Stimulated activated naive CD8-positive, alpha-beta T cell treated with anti-CD3 and anti-CD28 coated beads, Interleukin-15, Interleukin-2, amounts not matched to agents 100 ng/mL and 50 ng/mL, for 24 hours (primary cell): Measurements from ENCODE around the gene POLR2B.

Experiments used
- H3K27ac Mint-ChIP-seq: one replicate; pipeline ENCODE4 v1.8.0; 2021; ENCODE audit warnings: mild to moderate bottlenecking, mixed read lengths
- H3K27me3 Mint-ChIP-seq: one replicate; pipeline ENCODE4 v1.8.0; 2021; ENCODE audit warnings: mixed read lengths
- H3K36me3 Mint-ChIP-seq: one replicate; pipeline ENCODE4 v1.8.0; 2021; ENCODE audit warnings: low read depth, mixed read lengths
- H3K4me1 Mint-ChIP-seq: one replicate; pipeline ENCODE4 v1.8.0; 2021; ENCODE audit warnings: low read depth, mixed read lengths
- H3K4me3 Mint-ChIP-seq: one replicate; pipeline ENCODE4 v1.8.0; 2021; ENCODE audit warnings: mild to moderate bottlenecking, mixed read lengths
- H3K9me3 Mint-ChIP-seq: one replicate; pipeline ENCODE4 v1.8.0; 2021; ENCODE audit warnings: mixed read lengths

POLR2B gene

DNA sequence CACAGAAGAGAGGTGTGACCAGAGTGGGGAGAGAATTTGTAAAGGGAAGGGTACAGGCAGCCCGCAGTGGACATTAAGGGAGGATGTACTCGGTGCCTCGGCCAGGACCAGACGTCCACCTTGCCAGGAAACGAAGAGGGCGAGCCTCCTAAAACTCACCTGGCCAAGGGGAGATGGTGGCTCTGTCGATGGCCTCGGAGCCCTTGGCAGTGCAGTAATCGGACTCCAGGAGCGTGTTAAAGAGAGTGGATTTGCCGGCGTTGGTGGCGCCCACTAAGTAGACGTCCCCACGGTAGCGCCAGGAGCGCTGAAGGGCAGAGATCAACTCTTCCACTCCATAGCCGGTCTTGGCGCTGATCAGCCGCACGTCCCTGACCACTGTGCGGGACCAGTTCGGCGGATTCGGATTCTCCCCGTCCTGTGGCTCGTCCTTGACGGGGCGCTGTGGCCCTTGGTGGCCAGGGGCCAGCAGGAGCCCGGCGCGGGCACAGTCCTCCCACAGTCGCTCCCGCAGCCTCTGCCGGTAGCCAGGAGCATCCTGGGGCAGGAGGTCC is 2.3 kb upstream of the POLR2B start:
- Mint-ChIP-seq H3K27me3 (no peaks in the 10 kb centered on the region), H3K4me1 (peaks cover 65% of the 10 kb centered on the region), H3K4me3 (peak overlapping the region; percentile 99), H3K9me3 (peaks cover 10% of the 10 kb centered on the region), H3K36me3 (peaks cover 60% of the 10 kb centered on the region), H3K27ac (peak overlapping the region; percentile 70)

DNA sequence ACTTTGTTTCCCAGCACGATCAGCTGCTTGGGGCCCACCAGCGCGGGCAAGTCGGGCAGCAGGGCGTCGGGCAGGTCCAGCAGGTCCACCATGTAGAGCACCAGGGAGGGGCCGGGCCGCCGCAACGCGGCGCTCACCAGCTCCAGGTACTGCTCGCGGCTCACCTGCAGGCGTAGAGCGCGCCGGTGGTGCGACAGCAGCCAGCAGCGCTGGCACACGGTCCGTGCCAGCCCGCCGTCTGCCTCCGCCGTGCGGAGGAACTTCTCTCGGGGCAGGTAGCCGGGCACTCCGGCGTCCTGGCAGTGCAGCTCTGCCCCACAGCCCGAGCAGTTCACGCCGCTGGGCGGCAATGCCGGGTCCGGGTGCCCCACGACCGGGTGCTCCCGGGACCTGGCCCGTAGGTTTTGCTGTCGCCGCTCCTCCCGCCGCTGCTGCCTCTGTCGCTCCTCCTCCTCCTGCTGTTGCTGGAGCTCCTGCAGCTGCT is 1.8 kb upstream of the POLR2B start:
- Mint-ChIP-seq H3K9me3 (peaks cover 10% of the 10 kb centered on the region), H3K36me3 (peaks cover 60% of the 10 kb centered on the region), H3K4me1 (peaks cover 65% of the 10 kb centered on the region), H3K27me3 (no peaks in the 10 kb centered on the region), H3K27ac (peak overlapping the region; percentile 99), H3K4me3 (peak overlapping the region; percentile 99)

DNA sequence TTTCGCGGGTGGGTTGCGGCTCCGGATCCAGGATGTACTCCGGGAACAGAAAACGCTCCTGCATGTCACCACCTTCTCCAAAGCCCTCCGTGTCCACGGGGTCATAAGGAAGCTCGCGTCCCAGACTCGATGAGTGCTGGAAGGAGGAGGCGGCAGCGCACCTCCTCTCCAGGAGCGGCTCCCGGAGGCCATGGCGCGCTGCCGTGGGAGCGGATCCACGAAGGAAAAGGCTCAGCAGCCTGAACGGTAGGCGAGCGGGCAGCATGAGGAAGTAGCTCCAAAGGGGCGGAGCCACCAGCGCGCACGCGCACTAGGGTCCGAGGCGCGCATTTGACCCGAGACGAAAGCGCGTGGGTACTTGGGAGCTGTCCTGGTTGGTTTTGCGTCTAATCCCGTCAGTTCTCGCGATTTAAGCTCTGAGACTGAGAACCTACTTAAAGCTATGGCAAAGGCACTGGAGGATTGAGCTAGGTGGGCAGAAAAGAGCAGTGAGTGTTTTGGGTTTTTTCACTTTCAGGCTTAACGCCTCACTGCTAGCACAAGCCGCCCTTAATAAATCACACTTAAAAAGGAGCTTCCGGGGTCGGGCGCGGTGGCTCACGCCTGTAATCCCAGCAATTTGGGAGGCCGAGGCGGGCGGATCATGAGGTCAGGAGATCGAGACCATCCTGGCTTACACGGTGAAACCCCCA is 1.2 kb upstream of the POLR2B start, which contains the start of gene NOA1:
TSS of gene NOA1 (minus strand) at position 286 of the 692 bp plus-strand sequence. CDS start at position 265, 21 bp downstream.
- Mint-ChIP-seq H3K4me1 (peaks cover 64% of the 10 kb centered on the region), H3K4me3 (peak within 1 kb of the TSS; percentile 99), H3K9me3 (peaks cover 10% of the 10 kb centered on the region), H3K27ac (peak within 1 kb of the TSS; percentile 99), H3K27me3 (no peaks in the 10 kb centered on the region), H3K36me3 (peaks cover 57% of the 10 kb centered on the region)

DNA sequence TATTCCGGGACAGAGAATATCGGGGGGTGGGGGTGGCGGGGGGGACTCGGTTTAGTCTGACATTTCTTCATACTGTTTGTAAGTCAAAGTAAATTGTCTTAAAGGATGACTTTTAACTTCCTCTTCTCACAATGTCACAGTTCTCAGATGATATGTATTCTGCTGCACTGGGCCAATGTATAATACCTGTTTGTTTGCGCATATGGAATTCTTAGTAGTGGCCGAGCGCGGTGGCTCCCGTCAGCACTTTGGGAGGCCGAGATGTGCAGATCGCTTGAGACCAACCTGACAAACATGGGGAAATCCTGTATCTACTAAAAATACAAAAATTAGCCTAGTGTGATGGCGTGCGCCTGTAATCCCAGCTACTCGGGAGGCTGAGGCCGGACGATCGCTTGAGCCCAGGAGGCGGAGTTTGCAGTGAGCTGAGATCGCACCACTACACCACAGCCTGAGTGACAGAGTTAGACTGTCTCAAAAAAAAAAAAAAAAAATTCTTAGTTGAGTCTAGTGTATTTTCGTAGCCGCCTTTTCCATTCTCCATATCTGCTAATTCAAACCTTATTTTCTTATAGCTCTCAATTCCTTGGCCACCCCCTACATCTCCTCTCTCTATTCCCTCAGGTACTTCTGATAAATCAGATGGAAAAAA is 851 bp downstream of the POLR2B start:
- H3K27me3 Mint-ChIP-seq = no peaks in the 10 kb centered on the region
- H3K27ac Mint-ChIP-seq = peak overlapping the region; percentile 99
- no peaks in the 10 kb centered on the region for H3K9me3 Mint-ChIP-seq
- peaks cover 62% of the 10 kb centered on the region for H3K4me1 Mint-ChIP-seq
- H3K36me3 Mint-ChIP-seq = peaks cover 54% of the 10 kb centered on the region
- H3K4me3 Mint-ChIP-seq = peak overlapping the region; percentile 99

DNA sequence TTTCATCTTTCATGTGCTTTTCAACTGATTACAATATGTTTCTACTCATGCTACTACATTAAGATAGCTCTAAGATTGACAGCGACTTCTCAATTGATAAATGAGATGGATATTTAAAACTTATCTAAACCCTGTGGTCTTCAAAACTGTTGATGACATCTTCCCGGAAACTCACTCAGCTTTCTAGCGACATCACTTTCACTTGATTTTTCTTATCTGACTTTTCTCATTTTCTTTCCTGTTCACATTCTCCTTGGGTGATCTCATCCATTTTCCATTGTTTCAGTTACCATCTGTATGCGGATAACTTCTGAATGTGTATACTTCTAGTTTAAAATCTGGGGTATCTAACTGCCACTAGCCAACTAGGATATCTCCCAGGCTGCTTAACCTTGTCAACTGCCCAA is 3.1 kb downstream of the POLR2B start:
- Mint-ChIP-seq H3K27ac (peak overlapping the region; percentile 83), H3K36me3 (peaks cover 58% of the 10 kb centered on the region), H3K27me3 (no peaks in the 10 kb centered on the region), H3K9me3 (no peaks in the 10 kb centered on the region), H3K4me3 (peak overlapping the region; percentile 99), H3K4me1 (peaks cover 52% of the 10 kb centered on the region)

DNA sequence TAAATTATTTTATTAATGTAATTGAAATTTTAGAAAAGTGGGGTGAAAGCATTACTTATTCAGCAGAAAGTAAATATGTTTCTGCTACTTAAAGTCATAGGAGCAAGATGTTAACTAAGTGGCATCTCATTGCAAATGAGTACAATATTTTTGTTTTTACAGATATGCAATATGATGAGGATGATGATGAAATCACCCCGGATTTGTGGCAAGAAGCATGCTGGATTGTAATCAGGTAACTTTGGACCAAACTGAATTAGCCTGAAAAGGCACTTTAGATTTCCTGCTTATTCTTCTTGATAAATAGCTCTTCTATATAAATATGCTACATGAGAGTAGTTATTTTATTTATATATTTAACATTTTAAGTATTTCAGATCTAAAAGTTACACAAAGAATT is 7.5 kb downstream of the POLR2B start:
- no peak overlapping the region for H3K4me3 Mint-ChIP-seq
- H3K27me3 Mint-ChIP-seq = no peaks in the 10 kb centered on the region
- H3K27ac Mint-ChIP-seq = no peak overlapping the region
- no peaks in the 10 kb centered on the region for H3K9me3 Mint-ChIP-seq
- H3K4me1 Mint-ChIP-seq = peaks cover 61% of the 10 kb centered on the region
- peaks cover 75% of the 10 kb centered on the region for H3K36me3 Mint-ChIP-seq

DNA sequence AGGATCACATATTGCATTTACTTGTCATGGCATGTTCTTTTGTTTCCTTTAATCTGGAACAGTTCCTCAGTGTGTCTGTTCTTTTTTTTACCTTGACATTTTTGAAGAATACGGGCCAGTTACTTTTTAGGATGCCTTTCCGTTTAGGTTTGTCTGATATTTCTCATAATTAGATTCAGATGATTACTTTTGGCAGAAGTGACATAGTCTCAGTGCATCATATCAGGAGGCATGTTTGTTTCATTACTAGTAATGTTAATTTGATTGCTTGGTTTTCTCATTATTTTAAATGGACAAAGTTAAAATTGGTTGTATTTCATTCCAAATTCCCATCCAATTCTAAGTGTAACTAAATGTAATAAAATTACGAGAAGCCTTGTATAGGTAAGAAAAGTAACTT is 8.3 kb downstream of the POLR2B start:
- H3K9me3 Mint-ChIP-seq = no peaks in the 10 kb centered on the region
- no peak overlapping the region for H3K27ac Mint-ChIP-seq
- no peaks in the 10 kb centered on the region for H3K27me3 Mint-ChIP-seq
- peaks cover 61% of the 10 kb centered on the region for H3K4me1 Mint-ChIP-seq
- no peak overlapping the region for H3K4me3 Mint-ChIP-seq
- peaks cover 75% of the 10 kb centered on the region for H3K36me3 Mint-ChIP-seq

DNA sequence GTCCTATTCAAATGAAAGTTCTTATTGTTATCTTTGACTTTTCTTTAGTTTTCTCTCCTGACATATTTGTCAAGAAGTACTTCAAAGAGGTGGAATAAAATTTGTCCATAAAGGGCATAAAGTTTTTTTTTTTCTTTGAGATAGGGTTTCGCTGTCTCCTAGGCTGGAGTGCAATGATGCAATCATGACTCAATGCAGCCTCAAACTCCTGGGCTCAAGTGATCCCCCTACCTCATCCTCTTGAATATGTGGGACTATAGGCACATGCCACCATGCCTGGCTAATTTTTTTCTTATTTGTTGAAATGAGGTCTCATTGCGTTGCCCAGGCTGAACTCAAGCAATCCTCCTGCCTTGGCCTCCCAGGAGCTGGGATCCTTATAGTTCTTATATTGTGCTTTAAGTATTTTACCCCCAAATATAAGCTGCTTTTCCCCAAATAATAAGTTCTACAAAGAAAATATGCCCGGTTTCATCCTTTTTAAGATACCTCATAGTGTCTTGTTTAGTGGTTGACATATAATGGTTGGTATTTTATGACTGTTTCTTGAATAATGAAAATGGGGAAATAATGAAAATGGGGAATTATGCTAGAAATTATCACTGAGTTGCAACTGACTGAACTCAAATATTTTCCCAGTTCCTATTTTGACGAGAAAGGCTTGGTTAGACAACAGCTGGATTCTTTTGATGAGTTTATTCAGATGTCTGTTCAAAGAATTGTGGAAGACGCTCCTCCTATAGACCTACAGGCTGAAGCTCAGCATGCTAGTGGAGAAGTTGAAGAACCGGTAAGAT is 11.6 kb downstream of the POLR2B start:
- peaks cover 40% of the 10 kb centered on the region for H3K4me1 Mint-ChIP-seq
- H3K4me3 Mint-ChIP-seq = no peak overlapping the region
- no peaks in the 10 kb centered on the region for H3K9me3 Mint-ChIP-seq
- peaks cover 86% of the 10 kb centered on the region for H3K36me3 Mint-ChIP-seq
- no peaks in the 10 kb centered on the region for H3K27me3 Mint-ChIP-seq
- H3K27ac Mint-ChIP-seq = peak overlapping the region; percentile 47

DNA sequence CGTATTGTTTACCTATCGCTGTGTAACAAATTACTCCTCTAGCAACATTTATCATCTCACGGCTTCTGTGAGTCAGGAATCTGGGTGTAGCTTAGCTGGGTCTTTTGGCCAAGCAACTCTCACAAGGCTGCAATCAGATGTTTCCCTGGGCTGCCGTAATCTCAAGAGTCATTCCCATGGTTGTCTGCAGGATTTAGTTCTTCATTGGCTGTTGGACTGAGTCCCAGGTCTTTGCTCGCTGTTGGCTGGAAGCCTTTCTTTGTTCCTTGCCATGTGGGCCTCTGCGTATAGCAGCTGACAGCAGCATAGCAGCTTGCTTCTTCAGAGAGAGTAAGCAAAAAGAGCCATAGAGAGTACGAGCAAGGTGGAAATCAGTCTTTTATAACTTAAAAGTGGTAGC is 16.8 kb downstream of the POLR2B start:
- Mint-ChIP-seq H3K4me3 (no peak overlapping the region), H3K27ac (no peak overlapping the region), H3K9me3 (no peaks in the 10 kb centered on the region), H3K4me1 (peaks cover 18% of the 10 kb centered on the region), H3K36me3 (peaks cover 81% of the 10 kb centered on the region), H3K27me3 (no peaks in the 10 kb centered on the region)

DNA sequence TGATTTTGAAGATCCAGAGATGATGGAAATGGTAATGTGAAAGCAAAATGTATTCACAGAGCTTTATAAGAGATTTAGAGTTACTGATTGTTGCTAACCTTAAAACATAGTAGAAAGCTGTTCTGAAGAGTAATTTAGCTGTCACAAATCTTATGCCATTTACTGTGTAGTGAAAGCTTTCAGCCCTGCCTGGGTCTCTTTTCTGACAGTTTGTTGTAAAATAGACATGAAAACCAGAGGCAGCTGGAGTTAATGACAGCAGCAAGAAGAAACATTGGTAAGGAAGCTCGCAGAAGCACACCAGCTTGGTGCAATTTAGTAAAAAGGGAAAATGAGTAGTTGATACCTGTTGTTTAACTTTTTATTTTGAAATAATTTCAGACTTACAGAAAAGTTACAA is 21.1 kb downstream of the POLR2B start:
- Mint-ChIP-seq H3K27ac (no peak overlapping the region), H3K36me3 (peaks cover 65% of the 10 kb centered on the region)

DNA sequence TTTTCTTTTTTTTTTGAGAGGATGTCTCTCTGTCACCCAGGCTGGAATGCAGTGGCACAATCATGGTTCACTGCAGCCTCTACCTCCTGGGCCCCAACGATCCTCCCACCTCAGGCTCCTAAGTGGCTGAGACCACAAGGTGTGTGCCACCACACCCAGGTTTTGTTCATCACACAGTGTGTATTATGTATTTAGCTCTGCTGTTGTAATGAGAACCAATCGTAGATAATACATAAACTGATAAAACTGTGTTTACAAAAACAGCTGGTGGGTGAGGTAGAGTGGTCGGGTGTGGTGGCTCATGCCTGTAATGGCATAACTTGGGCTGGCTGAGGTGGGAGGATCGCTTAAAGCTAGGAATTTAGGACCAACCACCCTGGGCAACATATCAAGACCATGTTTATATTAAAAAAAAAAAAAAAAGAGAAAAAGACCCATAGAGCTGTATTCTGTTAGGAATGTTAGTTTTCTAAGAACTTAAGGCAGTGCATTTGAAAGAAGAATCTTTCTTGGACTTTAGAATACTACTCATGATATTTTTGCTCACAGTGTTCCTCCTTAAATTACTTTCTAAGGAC is 34.9 kb downstream of the POLR2B start:
- no peaks in the 10 kb centered on the region for H3K9me3 Mint-ChIP-seq
- H3K27me3 Mint-ChIP-seq = no peaks in the 10 kb centered on the region
- H3K4me3 Mint-ChIP-seq = no peak overlapping the region
- peaks cover 70% of the 10 kb centered on the region for H3K36me3 Mint-ChIP-seq
- H3K4me1 Mint-ChIP-seq = no peaks in the 10 kb centered on the region
- H3K27ac Mint-ChIP-seq = no peak overlapping the region

More for the DNA sequence above, 21.1 kb downstream of the POLR2B start:
- Mint-ChIP-seq H3K4me1 (peaks cover 4% of the 10 kb centered on the region), H3K27me3 (no peaks in the 10 kb centered on the region), H3K9me3 (no peaks in the 10 kb centered on the region), H3K4me3 (no peak overlapping the region)

DNA sequence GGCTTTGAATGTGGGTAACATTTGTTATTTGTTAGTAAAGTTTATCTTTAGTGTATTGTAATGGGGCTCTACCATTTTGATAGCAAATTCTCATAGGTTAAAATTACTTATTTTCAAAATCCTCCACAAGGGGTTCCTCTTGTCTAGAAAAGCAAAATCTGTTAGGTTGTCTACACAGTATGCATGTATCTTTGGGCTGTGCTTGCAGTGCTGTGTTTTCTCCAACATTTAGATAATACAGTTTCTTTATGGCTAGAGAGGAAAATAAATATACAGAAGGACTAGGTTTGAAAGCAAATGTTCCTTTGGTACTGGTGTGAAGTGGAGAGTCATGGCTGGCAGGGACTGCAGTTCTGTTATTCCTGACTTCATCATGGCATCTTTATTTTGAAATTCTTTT is 40.3 kb downstream of the POLR2B start:
- H3K4me1 Mint-ChIP-seq = no peaks in the 10 kb centered on the region
- H3K36me3 Mint-ChIP-seq = peaks cover 80% of the 10 kb centered on the region
- no peak overlapping the region for H3K4me3 Mint-ChIP-seq
- peak overlapping the region; percentile 17 for H3K27ac Mint-ChIP-seq
- H3K27me3 Mint-ChIP-seq = no peaks in the 10 kb centered on the region
- H3K9me3 Mint-ChIP-seq = no peaks in the 10 kb centered on the region

DNA sequence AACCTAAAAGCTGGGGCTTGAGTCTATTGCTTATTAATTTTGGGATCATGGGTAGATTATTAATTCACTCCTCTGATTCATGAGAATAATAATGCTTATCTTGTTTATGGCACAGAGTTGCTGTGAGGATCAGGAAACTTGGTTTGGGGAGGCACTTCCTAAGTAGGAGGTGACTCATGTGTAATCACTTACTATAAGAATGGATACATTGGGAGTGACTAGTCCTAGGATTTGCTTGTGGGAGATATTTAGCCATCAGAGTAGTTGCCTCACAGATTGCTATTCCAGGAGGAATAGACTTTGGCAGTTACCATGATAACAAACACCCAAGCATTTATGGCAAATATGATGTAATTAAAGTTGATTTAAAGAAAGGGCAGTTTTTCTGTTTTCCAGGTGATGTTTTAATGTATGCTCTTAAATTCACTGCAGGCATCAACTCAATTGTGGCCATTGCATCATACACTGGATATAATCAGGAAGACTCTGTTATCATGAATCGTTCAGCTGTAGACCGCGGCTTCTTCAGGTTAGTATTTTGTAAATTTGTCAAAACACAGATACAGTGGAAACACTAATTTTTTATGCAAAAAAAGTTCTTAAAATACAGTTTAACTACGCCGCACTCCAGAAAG is 41.9 kb downstream of the POLR2B start:
- Mint-ChIP-seq H3K27ac (peak overlapping the region; percentile 18), H3K4me3 (no peak overlapping the region), H3K27me3 (no peaks in the 10 kb centered on the region), H3K4me1 (no peaks in the 10 kb centered on the region), H3K36me3 (peaks cover 85% of the 10 kb centered on the region), H3K9me3 (no peaks in the 10 kb centered on the region)

DNA sequence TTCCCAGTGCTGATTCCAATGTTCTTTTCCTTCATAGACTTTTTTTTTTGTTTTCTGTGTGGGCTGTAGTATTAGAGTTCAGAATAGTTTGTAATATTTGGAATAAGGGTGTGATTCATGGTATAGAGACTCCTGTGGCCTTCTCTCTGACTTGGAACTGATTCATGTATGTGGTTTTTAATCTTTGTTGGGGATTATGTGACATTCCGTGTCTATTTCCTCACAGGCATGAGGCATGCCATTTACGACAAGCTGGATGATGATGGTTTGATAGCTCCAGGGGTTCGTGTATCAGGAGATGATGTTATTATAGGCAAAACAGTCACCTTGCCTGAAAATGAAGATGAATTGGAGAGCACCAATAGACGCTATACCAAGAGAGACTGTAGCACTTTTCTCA is 44.4 kb downstream of the POLR2B start:
- Mint-ChIP-seq H3K4me1 (peaks cover 3% of the 10 kb centered on the region), H3K4me3 (no peak overlapping the region), H3K27me3 (no peaks in the 10 kb centered on the region), H3K36me3 (peaks cover 85% of the 10 kb centered on the region), H3K9me3 (no peaks in the 10 kb centered on the region), H3K27ac (no peak overlapping the region)
